HCT116 (cell line): ENCODE measurements around the gene OR6B2. TPM values are rescaled to one million over a fixed set of nuclear protein-coding genes. Genes with fewer than 3 reads are reported as not detected.

Experiments
- ATAC-seq: fragments of 200-7000 bp; cut with Tn5 transposase; 2 replicates; pipeline ENCODE4 v1.9.1; 2020; ENCODE audit warnings: mild to moderate bottlenecking, moderate library complexity
- BruUV-seq: library from RNA; stranded (reverse); fragments of 400-500 nt; replicated peaks from 2 replicates; lab custom pipeline; 2021; lab: Mats Ljungman, UMichigan
- CTCF ChIA-PET: fragments of 300-600 bp; sonication (Branson Sonifier 250); formaldehyde crosslinking; loops from one replicate; lab custom pipeline; 2021; ENCODE audit warnings: antibody characterized with exemption; lab: Charles Lee
- POLR2A ChIA-PET: fragments of 300-600, 350-600 bp; sonication (Branson Sonifier 250); formaldehyde crosslinking; loops from one replicate; lab custom pipeline; 2021; ENCODE audit warnings: antibody characterized with exemption; lab: Charles Lee
- RAD21 ChIA-PET, 2 experiments: fragments of 300-600 bp; sonication (Branson Sonifier 250); formaldehyde crosslinking; loops; one replicate each; lab custom pipeline; 2023; ENCODE audit warnings: low total read pairs in 2 of 2; ENCODE audit not compliant: uncharacterized antibody in 2 of 2, unreplicated experiment in 2 of 2, low non-redundant PET in 1 of 2; lab: Charles Lee
- DNase-seq: peaks from one replicate; pipeline ENCODE4 v3.0.0-alpha.2; 2010; ENCODE audit warnings: low read depth, low spot score
- H2AFZ ChIP-seq: fragments of 200-600 bp; shearing (Covaris generic), sonication (generic); 2 replicates; pipeline ENCODE4 v1.6.1; 2017; ENCODE audit warnings: low read depth, mixed run types, mixed read lengths, antibody characterized with exemption, low read length; ENCODE audit not compliant: poor library complexity, severe bottlenecking
- H3K27ac ChIP-seq: 2 replicates; pipeline ENCODE4 v1.5.1; 2012; ENCODE audit warnings: low read depth, low read length
- H3K27me3 ChIP-seq: fragments of 200-600 bp; sonication (generic); 2 replicates; pipeline ENCODE4 v1.6.1; 2016; ENCODE audit warnings: mixed run types, low read length, mixed read lengths; ENCODE audit not compliant: insufficient read depth
- H3K36me3 ChIP-seq, 2 experiments: fragments of 200-500 bp in 1 of 2; fragments of 200-600 bp in 1 of 2; sonication (Bioruptor generic) in 1 of 2; sonication (generic) in 1 of 2; 2 replicates each; pipeline versions ENCODE4 v1.5.1 to v1.6.1; 2014 to 2016; ENCODE audit warnings: low read length in 2 of 2, inconsistent platforms in 1 of 2, mixed read lengths in 1 of 2, mixed run types in 1 of 2; ENCODE audit not compliant: insufficient read depth in 2 of 2, control insufficient read depth in 1 of 2
- H3K4me1 ChIP-seq, 2 experiments: fragments of 200-600 bp in 1 of 2; sonication (generic) in 1 of 2; 2 replicates each; pipeline versions ENCODE4 v1.5.1 to v1.6.1; 2012 to 2017; ENCODE audit warnings: low read length in 2 of 2, inconsistent platforms in 1 of 2, mild to moderate bottlenecking in 1 of 2, mixed read lengths in 1 of 2, mixed run types in 1 of 2, moderate library complexity in 1 of 2; ENCODE audit not compliant: insufficient read depth in 2 of 2, control insufficient read depth in 1 of 2
- H3K4me2 ChIP-seq: fragments of 200-600 bp; sonication (generic); 2 replicates; pipeline ENCODE4 v1.6.1; 2017; ENCODE audit warnings: mixed run types, low read length, mixed read lengths
- H3K4me3 ChIP-seq, 2 experiments: fragments of 200-600 bp in 1 of 2; sonication (generic) in 1 of 2; replicated peaks in 1 of 2; 2 replicates each; pipeline ENCODE4 v1.5.1; 2011 to 2016; ENCODE audit warnings: low read length in 2 of 2, control low read depth in 1 of 2, low read depth in 1 of 2, mild to moderate bottlenecking in 1 of 2, mixed read lengths in 1 of 2, mixed run types in 1 of 2
- H3K79me2 ChIP-seq: fragments of 200-600 bp; sonication (generic); 2 replicates; pipeline ENCODE4 v1.6.1; 2017; ENCODE audit warnings: mild to moderate bottlenecking, mixed run types, low read length, moderate library complexity, mixed read lengths; ENCODE audit not compliant: insufficient read depth
- H3K9ac ChIP-seq: fragments of 200-600 bp; sonication (generic); 2 replicates; pipeline ENCODE4 v1.6.1; 2016; ENCODE audit warnings: low read length, mixed read lengths
- H3K9me2 ChIP-seq: fragments of 200-600 bp; sonication (generic), shearing (Covaris generic); 2 replicates; pipeline ENCODE4 v1.6.1; 2017; ENCODE audit warnings: mixed run types, mild to moderate bottlenecking, moderate library complexity; ENCODE audit not compliant: insufficient read depth
- H3K9me3 ChIP-seq, 2 experiments: fragments of 200-500 bp in 1 of 2; fragments of 200-600 bp in 1 of 2; sonication (Bioruptor generic) in 1 of 2; sonication (generic) in 1 of 2; 2 replicates each; pipeline ENCODE4 v1.6.1; 2014 to 2017; ENCODE audit warnings: low read length in 2 of 2, mixed read lengths in 2 of 2, inconsistent platforms in 1 of 2, low read depth in 1 of 2, mild to moderate bottlenecking in 1 of 2, mixed run types in 1 of 2, moderate library complexity in 1 of 2; ENCODE audit not compliant: control insufficient read depth in 1 of 2, insufficient read depth in 1 of 2
- H4K20me1 ChIP-seq: fragments of 200-600 bp; sonication (generic), shearing (Covaris generic); 2 replicates; pipeline ENCODE4 v1.6.1; 2017; ENCODE audit warnings: mixed run types, mild to moderate bottlenecking, moderate library complexity; ENCODE audit not compliant: insufficient read depth
- CEBPB ChIP-seq: IDR thresholded peaks from 2 replicates; pipeline ENCODE4 v1.6.1; 2012; ENCODE audit warnings: low read depth
- CTCF ChIP-seq, 3 experiments: fragments of 200-600 bp in 1 of 3; sonication (generic) in 1 of 3; IDR thresholded peaks in 2 of 3; conservative IDR thresholded peaks in 1 of 3; 2 replicates each; pipeline ENCODE4 v1.5.1; 2012 to 2017; ENCODE audit warnings: low read depth in 2 of 3, low read length in 2 of 3, antibody characterized with exemption in 1 of 3, borderline replicate concordance in 1 of 3, control low read depth in 1 of 3, mild to moderate bottlenecking in 1 of 3, mixed read lengths in 1 of 3, mixed run types in 1 of 3, moderate library complexity in 1 of 3; ENCODE audit not compliant: insufficient read depth in 1 of 3
- EGR1 ChIP-seq: IDR thresholded peaks from 2 replicates; pipeline ENCODE4 v1.6.1; 2012; ENCODE audit warnings: low read depth
- ELF1 ChIP-seq: IDR thresholded peaks from 2 replicates; pipeline ENCODE4 v1.6.1; 2012; ENCODE audit warnings: low read depth, borderline replicate concordance
- EZH2 ChIP-seq: fragments of 200-600 bp; sonication (generic); IDR thresholded peaks from 2 replicates; pipeline ENCODE4 v1.6.1; 2017; ENCODE audit warnings: antibody characterized with exemption, mixed run types
- JUND ChIP-seq: IDR thresholded peaks from 2 replicates; pipeline ENCODE4 v1.6.1; 2012
- MAX ChIP-seq: IDR thresholded peaks from 2 replicates; pipeline ENCODE4 v1.6.1; 2012
- POLR2AphosphoS5 ChIP-seq: IDR thresholded peaks from 2 replicates; pipeline ENCODE4 v1.6.1; 2011; ENCODE audit warnings: mild to moderate bottlenecking, low read depth, low read length, moderate library complexity
- RAD21 ChIP-seq: IDR thresholded peaks from 2 replicates; pipeline ENCODE4 v1.6.1; 2012; ENCODE audit warnings: low read depth, mild to moderate bottlenecking
- REST ChIP-seq: IDR thresholded peaks from 2 replicates; pipeline ENCODE4 v1.6.1; 2012; ENCODE audit warnings: low read depth
- TCF7L2 ChIP-seq: IDR thresholded peaks from 2 replicates; pipeline ENCODE4 v1.7.0; 2011; ENCODE audit warnings: borderline replicate concordance, inconsistent platforms; ENCODE audit not compliant: insufficient read depth, insufficient read length; ENCODE audit errors: extremely low read depth
- YY1 ChIP-seq: IDR thresholded peaks from 2 replicates; pipeline ENCODE4 v1.6.1; 2011; ENCODE audit warnings: low read length, low read depth, moderate library complexity, mild to moderate bottlenecking; ENCODE audit not compliant: insufficient replicate concordance; ENCODE audit errors: extremely low read depth
- ZFX ChIP-seq: fragments of 450-650 bp; IDR thresholded peaks from 2 replicates; pipeline ENCODE4 v1.6.1; 2017
- ZNF274 ChIP-seq: fragments of 200-500 bp; sonication (Bioruptor generic); IDR thresholded peaks from 2 replicates; pipeline ENCODE4 v1.6.1; 2014; ENCODE audit warnings: mild to moderate bottlenecking, low read depth, low read length, inconsistent platforms
- intact Hi-C: fragments of 100-400 bp; cut with micrococcal nuclease; formaldehyde crosslinking; loops from 2 replicates; pipeline ENCODE4 v1.10.0; 2022
- total RNA-seq: library from RNA; stranded (reverse); gene quantifications from one replicate; pipeline ENCODE4 v1.2.1, GENCODE V29; 2021; ENCODE audit not compliant: unreplicated experiment

The OR6B2 gene
- total RNA-seq, 1 experiment from 2014 or later, result not detected

- intact Hi-C loops, result loop anchor here (5.0 to 10.0 kb wide), 2 partner anchors 598 to 726 kb away; no protein-coding TSS in a partner anchor
- peaks cover 4 to 26% of the 10 kb centered on the region in 2 experiments; a peak in 2 of 4 replicates for H3K36me3 ChIP-seq
- ChIA-PET POLR2A (no interaction called here), CTCF (interaction anchor here (1.0 to 1.6 kb wide), 2 partner anchors 15 to 169 kb away, joined by 3 to 8 read pairs; no protein-coding TSS in a partner anchor), RAD21 (no interaction called here)
- no peak overlapping the region for H2AFZ ChIP-seq
- BruUV-seq, result no TSS peak
- no peak overlapping the region for H3K9ac ChIP-seq
- H3K27me3 ChIP-seq, result no peaks in the 10 kb centered on the region
- H3K79me2 ChIP-seq, result peaks cover 32% of the 10 kb centered on the region
- no peak for TF ChIP-seq YY1
- TF ChIP-seq ELF1, result no peak
- no peak for TF ChIP-seq EGR1
- no peak for TF ChIP-seq TCF7L2
- TF ChIP-seq ZFX, result no peak
- no peak for TF ChIP-seq CEBPB
- no peak for TF ChIP-seq POLR2AphosphoS5
- no peak for TF ChIP-seq REST
- no peak for TF ChIP-seq MAX
- no peak for TF ChIP-seq ZNF274
- no peak for TF ChIP-seq CTCF (IDR thresholded peaks at IDR 0.05 in 2 of 3, conservative IDR thresholded peaks at IDR 0.05 in 1 of 3; ENCODE audit: borderline replicate concordance in 1 of 3, insufficient read depth in 1 of 3, low read depth in 2 of 3, low read length in 2 of 3)
- no peak for TF ChIP-seq RAD21
- no peak for TF ChIP-seq JUND
- TF ChIP-seq EZH2, result no peak
- peaks cover 10% of the 10 kb centered on the region; the same call in 1 of the 2 replicates for H4K20me1 ChIP-seq
- ATAC-seq, result no peak
- H3K4me3 ChIP-seq, result no peak overlapping the region
- no peaks in the 10 kb centered on the region for H3K9me2 ChIP-seq
- no peak for DNase-seq
- H3K27ac ChIP-seq, result no peak overlapping the region
- H3K4me2 ChIP-seq, result no peak overlapping the region
- no peaks in the 10 kb centered on the region for H3K9me3 ChIP-seq
- H3K4me1 ChIP-seq, result no peaks in the 10 kb centered on the region
Measured at GRCh38 chr2:239993291-239993690, 36.9 kb downstream of the OR6B2 start.
